Esophagus muscularis mucosa (tissue), 4 donors: ENCODE data around the gene CISD3. TPM values are rescaled to one million over a fixed set of nuclear protein-coding genes. Genes with fewer than 3 reads are reported as not detected.

Source experiments
- DNase-seq: peaks from one replicate; pipeline ENCODE4 v3.0.0-alpha.2; 2017; ENCODE audit errors: extremely low spot score
- H3K27ac ChIP-seq, 4 donors: fragments of 200-600 bp; sonication (generic); replicated peaks in 1 of 4; 1 replicate in 3 of 4; 2 replicates in 1 of 4; pipeline ENCODE4 v1.5.1; 2016 to 2019; ENCODE audit warnings: mild to moderate bottlenecking in 1 of 4
- H3K27me3 ChIP-seq, 4 donors: fragments of 200-600 bp; sonication (generic); one replicate each; pipeline versions ENCODE4 v1.5.1 to v1.6.0; 2016 to 2019
- H3K36me3 ChIP-seq, 4 donors: fragments of 200-600 bp; sonication (generic); one replicate each; pipeline ENCODE4 v1.5.1; 2016 to 2019
- H3K4me1 ChIP-seq, 4 donors: fragments of 200-600 bp; sonication (generic); one replicate each; pipeline ENCODE4 v1.5.1; 2016 to 2019
- H3K4me3 ChIP-seq, 4 donors: fragments of 200-600 bp; sonication (generic); 1 replicate in 2 of 4; 2 replicates in 2 of 4; pipeline ENCODE4 v1.5.1; 2016 to 2019; ENCODE audit warnings: mild to moderate bottlenecking in 4 of 4, moderate library complexity in 1 of 4
- H3K9me3 ChIP-seq, 4 donors: fragments of 200-600 bp; sonication (generic); 1 replicate in 3 of 4; 2 replicates in 1 of 4; pipeline ENCODE4 v1.5.1; 2016 to 2019
- CTCF ChIP-seq, 3 experiments: fragments of 200-600 bp in 2 of 3; fragments of 450-650 bp in 1 of 3; sonication (generic) in 2 of 3; IDR thresholded peaks; one replicate each; pipeline ENCODE4 v1.5.1; 2017 to 2019; ENCODE audit warnings: antibody characterized with exemption in 3 of 3, mild to moderate bottlenecking in 2 of 3, moderate library complexity in 1 of 3
- EP300 ChIP-seq: sonication (generic); formaldehyde crosslinking; IDR thresholded peaks from one replicate; pipeline ENCODE4 v1.6.1; 2017; ENCODE audit warnings: antibody characterized with exemption
- POLR2A ChIP-seq: fragments of 450-650 bp; IDR thresholded peaks from one replicate; pipeline ENCODE4 v1.6.1; 2017; ENCODE audit warnings: antibody characterized with exemption, moderate library complexity, mild to moderate bottlenecking, low read depth
- POLR2AphosphoS5 ChIP-seq, 2 donors: sonication (generic); formaldehyde crosslinking; IDR thresholded peaks; one replicate each; pipeline ENCODE4 v1.6.1; 2017; ENCODE audit warnings: antibody characterized with exemption in 2 of 2
- WGBS: methylation state at CpG from one replicate; pipeline ENCODE4 v1.1.5; 2018; 5-methylcytosine and 5-hydroxymethylcytosine counted together
- intact Hi-C: fragments of 100-400 bp; cut with DNase I; formaldehyde crosslinking; loops from one replicate; pipeline ENCODE4 v1.15.1; 2023
- total RNA-seq, 4 donors: library from RNA; depleted of rRNA; stranded (reverse); fragments of >200 nt; gene quantifications; one replicate each; pipeline versions ENCODE4 v1.1.0 to v1.2.1, GENCODE V29; 2016

Gene CISD3
- total RNA-seq, result 10 to 100 TPM; 10.1 to 18.5 (median 18.0) TPM

- H3K9me3 ChIP-seq, result no peaks in the 10 kb centered on the region
These were observed at the start of gene CISD3 for GRCh38 chr17:38729886-38730525. Gene CISD3, plus strand, starts transcription at chr17:38730341. Its CDS starts 18 bp downstream, at chr17:38730359.

GRCh38 chr17:38681096-38681495, 49.0 kb upstream of the CISD3 start:
- intact Hi-C loops, result no loop called here
- Histone ChIP-seq H3K4me1 (peaks cover 10 to 13% (median 11%) of the 10 kb centered on the region in 4 donors), H3K9me3 (no peaks in the 10 kb centered on the region), H3K27me3 (peaks cover 0 to 7% (median under 1%) of the 10 kb centered on the region in 4 donors), H3K27ac (no peak overlapping the region), H3K36me3 (no peaks in the 10 kb centered on the region), H3K4me3 (no peak overlapping the region)
- TF ChIP-seq POLR2A (no peak), POLR2AphosphoS5 (IDR thresholded peaks at IDR 0.05) (no peak)
- DNase-seq, result no peak
- WGBS, result 85% methylated on average over 3 of the region's 3 CpGs

More at GRCh38 chr17:38729886-38730525, at the start of gene CISD3:
- Histone ChIP-seq H3K4me1 (peaks cover 46 to 61% (median 59%) of the 10 kb centered on the region in 4 donors), H3K36me3 (peaks cover 10 to 40% (median 34%) of the 10 kb centered on the region in 4 donors), H3K4me3 (peak within 1 kb of the TSS; percentile 74 to 93 (median 85)), H3K27me3 (no peaks in the 10 kb centered on the region), H3K27ac (peak within 1 kb of the TSS; percentile 87 to 92 (median 88))
- 0% methylated on average over 24 of the region's 92 CpGs for WGBS
- DNase-seq, result no peak
- TF ChIP-seq POLR2AphosphoS5 (IDR thresholded peaks at IDR 0.05), result peak in 1 of 2 donors; percentile 34
- no peak for TF ChIP-seq EP300
- TF ChIP-seq POLR2A, result no peak
- TF ChIP-seq CTCF (IDR thresholded peaks at IDR 0.05), result peak; percentile 81 to 92 (median 90)
- intact Hi-C loops, result loop anchor here (5.0 to 10.0 kb wide), 2 partner anchors 38 to 65 kb away; partner anchors contain the start of gene PIP4K2B

DNA sequence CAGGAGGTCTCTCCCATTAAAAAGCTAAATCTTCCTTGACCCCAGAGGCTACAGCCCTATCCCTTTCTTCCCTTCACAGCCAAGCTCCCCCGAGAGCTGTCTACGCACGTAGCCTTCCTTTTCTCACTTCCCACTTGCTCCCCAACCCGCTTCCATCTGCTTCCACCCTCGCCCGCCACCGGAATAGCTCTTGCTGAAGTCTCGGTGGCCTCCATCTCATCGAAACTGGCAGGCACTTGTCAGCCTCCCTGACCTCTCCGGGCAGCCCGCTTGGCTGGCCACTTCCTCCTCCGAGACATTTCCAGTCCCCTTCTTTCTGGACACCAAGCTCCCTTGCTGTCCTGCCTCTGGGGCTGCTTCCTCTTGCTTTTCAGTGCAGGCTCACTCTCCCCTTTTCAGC, 44.6 kb upstream of the CISD3 start:
- no peak for DNase-seq
- no peaks in the 10 kb centered on the region for H3K9me3 ChIP-seq
- no peaks in the 10 kb centered on the region for H3K4me1 ChIP-seq
- no peak overlapping the region for H3K27ac ChIP-seq
- no peak overlapping the region for H3K4me3 ChIP-seq
- H3K27me3 ChIP-seq, result no peaks in the 10 kb centered on the region
- no peaks in the 10 kb centered on the region for H3K36me3 ChIP-seq
- TF ChIP-seq POLR2AphosphoS5 (IDR thresholded peaks at IDR 0.05), result no peak
- TF ChIP-seq CTCF (IDR thresholded peaks at IDR 0.05), result no peak
- TF ChIP-seq POLR2A, result no peak
- TF ChIP-seq EP300, result no peak
- 70% methylated on average over 12 of the region's 12 CpGs for WGBS
- intact Hi-C loops, result no loop called here

- 86% methylated on average over 5 of the region's 5 CpGs for WGBS
- no peak for TF ChIP-seq POLR2A
- TF ChIP-seq EP300, result no peak
- TF ChIP-seq POLR2AphosphoS5 (IDR thresholded peaks at IDR 0.05), result no peak
- no peak for TF ChIP-seq CTCF (IDR thresholded peaks at IDR 0.05)
- Histone ChIP-seq H3K27me3 (no peaks in the 10 kb centered on the region), H3K36me3 (no peaks in the 10 kb centered on the region), H3K4me1 (no peaks in the 10 kb centered on the region), H3K27ac (no peak overlapping the region), H3K4me3 (no peak overlapping the region), H3K9me3 (no peaks in the 10 kb centered on the region)
- no peak for DNase-seq
- intact Hi-C loops, result no loop called here
These were observed 42.9 kb upstream of the CISD3 start for GRCh38 chr17:38687286-38687685.

DNA sequence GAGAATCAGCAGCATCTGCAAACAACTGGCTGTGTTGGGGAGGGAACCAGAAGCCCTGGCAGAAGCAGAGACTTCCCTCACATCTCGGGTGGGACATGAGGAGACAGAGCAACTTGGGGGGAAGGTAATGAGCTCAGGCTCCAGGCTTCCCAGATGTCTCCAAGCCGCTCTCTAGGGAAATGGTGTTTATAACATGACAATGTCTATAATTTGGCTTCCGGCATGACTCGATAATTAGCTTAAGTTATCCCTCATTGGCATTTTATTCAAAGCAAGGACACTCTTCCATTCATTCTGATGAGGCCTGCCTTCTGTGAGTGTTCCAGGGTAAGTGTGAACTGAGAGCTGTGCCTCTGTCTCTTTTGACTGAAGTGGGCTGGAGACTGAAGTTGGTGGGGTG, 39.8 kb upstream of the CISD3 start:
- no peaks in the 10 kb centered on the region for H3K27me3 ChIP-seq
- peaks cover 15 to 19% (median 18%) of the 10 kb centered on the region in 4 donors for H3K4me1 ChIP-seq
- TF ChIP-seq POLR2AphosphoS5 (IDR thresholded peaks at IDR 0.05) (no peak), POLR2A (no peak), CTCF (IDR thresholded peaks at IDR 0.05) (no peak)
- intact Hi-C loops, result loop anchor here (5.0 kb wide), 1 partner anchor 42 kb away; the partner anchor contains the start of gene CISD3
- H3K27ac ChIP-seq, result no peak overlapping the region
- H3K4me3 ChIP-seq, result no peak overlapping the region
- no peaks in the 10 kb centered on the region for H3K36me3 ChIP-seq
- H3K9me3 ChIP-seq, result no peaks in the 10 kb centered on the region
- no peak for DNase-seq
- WGBS, result 88% methylated on average over 4 of the region's 4 CpGs
